GM21423 (cell line): ENCODE data around the gene KRTAP10-4.
"Not testable (repeated sequence)": the region's sequence is repeated elsewhere in the genome, so short reads cannot be mapped to it uniquely, and the experiment has no call there.

Experiments
- ATAC-seq: cut with Tn5 transposase; IDR thresholded peaks from one replicate; pipeline ENCODE4 v1.9.1; 2021; ENCODE audit warnings: mild to moderate bottlenecking, moderate library complexity; ENCODE audit not compliant: unreplicated experiment

KRTAP10-4 gene

GRCh38 chr21:44533891-44534627, 39.5 kb upstream of the KRTAP10-4 start:
- no peak for ATAC-seq

- no peak for ATAC-seq
Observed at GRCh38 chr21:44534688-44535087, 38.8 kb upstream of the KRTAP10-4 start.

- no peak for ATAC-seq
Observed at GRCh38 chr21:44535963-44536362, 37.6 kb upstream of the KRTAP10-4 start.

GRCh38 chr21:44537930-44538911, 35.3 kb upstream of the KRTAP10-4 start:
- ATAC-seq: no peak

GRCh38 chr21:44539046-44539445, 34.5 kb upstream of the KRTAP10-4 start:
- ATAC-seq: no peak

- no peak for ATAC-seq
Observed at GRCh38 chr21:44539991-44540666, 33.4 kb upstream of the KRTAP10-4 start, which contains the start of gene KRTAP10-1. Gene KRTAP10-1 (minus strand): TSS chr21:44540195. CDS start chr21:44540150, 45 bp downstream.

- ATAC-seq: no peak
Observed at GRCh38 chr21:44540741-44541288, 32.7 kb upstream of the KRTAP10-4 start.

- ATAC-seq: no peak
Observed at GRCh38 chr21:44542716-44543115, 30.8 kb upstream of the KRTAP10-4 start.

GRCh38 chr21:44544566-44544965, 29.0 kb upstream of the KRTAP10-4 start:
- no peak for ATAC-seq

GRCh38 chr21:44547656-44548331, 25.7 kb upstream of the KRTAP10-4 start:
- ATAC-seq: no peak

- no peak for ATAC-seq
Observed at GRCh38 chr21:44548381-44548780, 25.1 kb upstream of the KRTAP10-4 start.

GRCh38 chr21:44548922-44549321, 24.6 kb upstream of the KRTAP10-4 start:
- ATAC-seq: no peak

GRCh38 chr21:44549525-44550211, 23.9 kb upstream of the KRTAP10-4 start:
- no peak for ATAC-seq

GRCh38 chr21:44550285-44550684, 23.2 kb upstream of the KRTAP10-4 start:
- not testable (repeated sequence) for ATAC-seq

GRCh38 chr21:44550807-44551206, 22.7 kb upstream of the KRTAP10-4 start:
- no peak for ATAC-seq

- no peak for ATAC-seq
Observed at GRCh38 chr21:44551340-44551961, 22.1 kb upstream of the KRTAP10-4 start, which contains the start of gene KRTAP10-2. Gene KRTAP10-2 (minus strand): TSS chr21:44551505. CDS start chr21:44551458, 47 bp downstream.

- ATAC-seq: no peak
Observed at GRCh38 chr21:44552136-44552535, 21.4 kb upstream of the KRTAP10-4 start.

GRCh38 chr21:44552681-44553080, 20.8 kb upstream of the KRTAP10-4 start:
- ATAC-seq: no peak
